ENCODE data around the gene ARRDC2.
"Not testable (repeated sequence)": the region's sequence is repeated elsewhere in the genome, so short reads cannot be mapped to it uniquely, and the experiment has no call there.

ARRDC2 gene

GRCh38 chr19:18007917-18008673 is at the start of gene ARRDC2:
Gene ARRDC2 (plus strand): TSS chr19:18008170. CDS start chr19:18008311, 141 bp downstream.
- peak; percentile 89 for DNase-seq

- no peak for DNase-seq
These were observed 43.9 kb upstream of the ARRDC2 start for GRCh38 chr19:17963936-17964691.

DNA sequence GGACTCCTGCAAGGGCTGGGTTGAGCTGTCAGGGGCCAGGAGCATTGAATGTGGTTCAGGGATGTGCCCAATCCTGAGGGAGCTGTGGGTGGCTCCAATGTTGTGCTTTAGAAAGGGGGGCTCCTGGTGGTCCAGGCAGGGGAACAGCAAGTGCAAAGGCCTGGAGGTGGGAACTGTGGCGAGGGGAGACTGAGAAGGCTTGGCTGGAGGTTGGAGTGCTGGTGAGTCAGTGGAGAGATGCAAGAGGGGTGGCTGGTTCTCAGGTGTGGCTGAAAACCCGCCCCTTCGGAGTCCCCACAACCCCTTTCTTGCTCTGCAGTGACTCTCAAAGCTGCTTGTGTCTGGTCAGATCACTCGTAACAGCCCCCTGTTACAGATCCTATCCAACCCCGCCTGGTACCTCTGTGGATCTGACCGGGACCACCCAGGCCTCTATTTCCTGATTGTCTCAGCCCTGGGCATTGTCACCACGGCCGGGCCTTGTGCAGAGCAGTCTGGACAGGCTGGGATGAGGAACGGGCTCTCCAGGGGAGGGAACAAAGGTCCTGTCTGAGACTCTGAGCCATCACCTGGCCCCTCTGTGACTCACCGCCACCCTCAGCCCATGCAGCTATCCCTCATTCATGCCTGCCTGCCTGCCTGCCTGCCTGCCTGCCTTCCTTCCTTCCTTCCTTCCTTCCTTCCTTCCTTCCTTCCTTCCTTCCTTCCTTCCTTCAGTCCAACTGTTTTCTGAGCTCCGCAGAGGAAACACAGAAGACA is 42.4 kb upstream of the ARRDC2 start:
- DNase-seq = no peak

DNA sequence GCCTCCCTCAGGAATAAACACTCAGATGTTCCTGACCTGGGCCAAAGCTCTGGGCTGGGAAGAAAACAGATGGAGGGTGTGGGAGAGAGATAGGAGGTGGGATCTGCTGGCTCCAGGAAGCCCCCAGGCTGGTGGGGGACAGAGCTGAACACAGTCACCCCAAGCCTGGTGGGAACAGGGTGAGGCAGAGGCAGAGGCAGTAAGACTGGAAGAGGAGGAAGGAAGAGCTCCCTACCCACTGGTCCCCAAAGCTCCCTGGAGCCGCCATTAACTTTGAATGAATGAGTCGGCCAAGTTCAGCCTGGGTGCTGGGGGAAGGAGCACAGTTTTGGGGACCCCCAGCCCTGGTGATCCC is 41.9 kb upstream of the ARRDC2 start:
- no peak for DNase-seq

- DNase-seq = peak; percentile 15
These were observed 41.3 kb upstream of the ARRDC2 start, which contains the start of gene KCNN1 for GRCh38 chr19:17966550-17967256. Gene KCNN1 (plus strand): TSS chr19:17967107. CDS start chr19:17973889, 6,782 bp downstream.

GRCh38 chr19:17967257-17968051 is 40.5 kb upstream of the ARRDC2 start:
- peak; percentile 13 for DNase-seq

GRCh38 chr19:17968362-17968761 is 39.6 kb upstream of the ARRDC2 start:
- DNase-seq = no peak

GRCh38 chr19:17969096-17969792 is 38.7 kb upstream of the ARRDC2 start:
- DNase-seq = no peak

DNA sequence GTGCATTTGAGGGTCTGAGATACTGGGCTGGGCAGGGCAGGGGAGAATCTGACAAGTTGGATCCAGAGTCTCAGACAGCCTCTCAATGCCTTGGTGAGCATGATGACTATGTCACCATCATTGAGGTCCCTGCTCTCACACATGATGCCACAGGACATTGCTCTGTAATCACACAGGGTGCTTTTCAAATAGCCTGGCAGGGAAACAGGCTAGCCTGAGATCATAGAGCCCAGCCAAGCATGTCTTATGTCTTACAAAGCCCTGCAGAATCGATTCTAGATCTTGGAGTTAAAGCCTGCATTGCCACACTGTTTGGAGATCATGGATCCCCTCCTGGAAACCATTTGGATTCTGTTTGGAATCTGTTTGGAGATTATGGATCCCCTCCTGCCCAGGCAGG is 35.7 kb upstream of the ARRDC2 start:
- DNase-seq = no peak

- no peak for DNase-seq
These were observed 34.2 kb upstream of the ARRDC2 start for GRCh38 chr19:17973759-17974158.

DNA sequence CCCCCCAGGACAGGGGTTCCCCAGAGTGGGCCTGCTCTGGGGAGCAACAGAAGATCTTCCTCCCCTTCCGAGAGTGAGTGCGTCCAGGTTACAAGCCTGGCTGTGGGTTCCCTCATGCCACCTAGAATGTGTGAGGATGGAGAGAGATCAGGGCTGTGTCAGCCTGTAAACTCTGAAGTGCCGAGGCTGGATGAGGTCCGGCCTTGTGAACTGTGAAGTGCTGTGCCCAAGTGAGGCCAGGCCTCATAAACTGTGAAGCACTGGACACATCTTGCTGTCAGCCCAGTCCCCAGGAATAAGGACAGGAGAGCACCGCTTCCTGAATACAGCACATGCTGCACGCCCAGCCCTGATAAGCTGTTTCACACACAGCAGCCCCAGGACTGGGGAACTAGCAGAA is 33.4 kb upstream of the ARRDC2 start:
- no peak for DNase-seq

DNA sequence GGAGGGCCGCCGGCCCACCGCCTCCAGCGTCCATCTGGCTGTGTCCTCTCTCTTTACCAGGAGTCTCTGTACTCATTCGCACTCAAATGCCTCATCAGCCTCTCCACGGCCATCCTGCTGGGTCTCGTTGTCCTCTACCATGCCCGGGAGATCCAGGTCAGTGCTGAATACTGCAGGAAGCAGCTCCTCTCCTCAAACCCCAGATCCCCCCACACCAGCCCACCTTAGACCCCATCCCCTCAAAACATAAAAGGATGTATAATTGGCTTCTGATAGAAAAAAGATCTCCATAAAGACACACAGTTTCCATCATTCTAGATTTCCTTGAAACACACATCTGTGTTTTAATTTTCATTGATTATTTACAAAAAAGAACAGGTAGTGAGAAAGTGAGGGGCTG is 32.9 kb upstream of the ARRDC2 start:
- DNase-seq = no peak

DNA sequence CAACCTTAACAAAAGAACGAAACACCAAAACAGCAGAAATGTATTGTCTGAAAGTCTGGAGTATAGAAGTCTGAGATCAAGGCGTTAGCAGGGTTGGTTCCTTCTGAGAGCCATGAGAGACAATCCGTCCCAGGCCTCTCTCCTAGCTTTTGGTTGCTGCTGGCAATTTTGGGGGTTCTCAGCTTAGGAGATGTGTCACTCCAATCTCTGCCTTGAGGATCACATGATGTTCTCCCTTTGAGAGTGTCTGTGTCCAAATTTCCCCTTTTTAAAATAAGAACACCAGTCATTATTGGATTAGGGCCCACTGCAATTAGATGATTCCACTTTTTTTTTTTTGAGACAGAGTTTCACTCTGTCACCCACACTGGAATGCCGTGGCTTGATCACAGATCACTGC is 30.9 kb upstream of the ARRDC2 start:
- DNase-seq = no peak

DNA sequence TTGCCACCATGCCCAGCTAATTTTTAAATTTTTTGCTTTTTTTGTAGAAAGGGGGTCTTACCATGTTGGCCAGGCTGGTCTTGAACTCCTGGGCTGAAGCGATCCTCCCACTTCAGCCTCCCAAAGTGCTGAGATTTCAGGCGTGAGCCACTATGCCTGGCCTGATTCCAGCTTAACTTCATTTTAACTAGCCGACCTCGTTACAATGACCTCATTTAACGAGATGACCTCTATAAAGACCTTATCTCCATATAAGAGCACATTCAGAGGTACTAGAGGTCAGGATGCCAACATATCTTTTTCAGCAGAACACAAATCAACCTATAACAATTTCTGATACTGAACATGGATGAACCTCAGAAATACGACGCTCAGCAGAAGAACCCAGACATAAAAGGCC is 30.5 kb upstream of the ARRDC2 start:
- DNase-seq = no peak

DNA sequence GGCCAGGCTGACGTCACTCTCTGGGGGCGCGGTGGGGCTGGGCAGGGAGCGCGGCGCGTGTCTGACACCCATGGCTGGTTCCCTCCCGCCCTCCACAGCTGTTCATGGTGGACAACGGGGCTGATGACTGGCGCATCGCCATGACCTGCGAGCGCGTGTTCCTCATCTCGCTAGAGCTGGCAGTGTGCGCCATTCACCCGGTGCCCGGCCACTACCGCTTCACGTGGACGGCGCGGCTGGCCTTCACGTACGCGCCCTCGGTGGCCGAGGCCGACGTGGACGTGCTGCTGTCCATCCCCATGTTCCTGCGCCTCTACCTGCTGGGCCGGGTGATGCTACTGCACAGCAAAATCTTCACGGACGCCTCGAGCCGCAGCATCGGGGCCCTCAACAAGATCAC is 26.4 kb upstream of the ARRDC2 start:
- no peak for DNase-seq

DNA sequence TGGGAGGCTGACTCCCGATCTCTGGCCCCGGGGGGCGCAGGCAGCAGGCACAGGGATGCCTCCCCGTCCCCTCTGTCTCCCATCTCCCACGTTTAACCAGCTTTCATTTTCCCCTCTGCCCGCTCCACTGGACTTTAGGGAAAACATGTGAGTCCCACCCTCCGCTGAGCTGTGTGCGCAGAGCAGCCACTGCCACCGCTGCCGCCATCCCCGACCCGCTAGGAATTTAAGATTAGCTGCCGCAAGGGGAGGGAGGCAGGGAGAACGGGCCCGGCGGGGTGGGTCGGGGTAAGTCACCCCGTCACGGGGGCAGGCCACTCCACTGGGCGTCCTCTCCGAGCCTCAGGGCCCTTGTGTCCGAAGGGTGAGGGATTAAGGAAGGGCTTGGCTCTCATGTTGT is 25.5 kb upstream of the ARRDC2 start:
- DNase-seq = no peak

GRCh38 chr19:17985037-17985818 is 22.7 kb upstream of the ARRDC2 start:
- DNase-seq = no peak

GRCh38 chr19:17986569-17986968 is 21.4 kb upstream of the ARRDC2 start:
- DNase-seq = not testable (repeated sequence)

DNA sequence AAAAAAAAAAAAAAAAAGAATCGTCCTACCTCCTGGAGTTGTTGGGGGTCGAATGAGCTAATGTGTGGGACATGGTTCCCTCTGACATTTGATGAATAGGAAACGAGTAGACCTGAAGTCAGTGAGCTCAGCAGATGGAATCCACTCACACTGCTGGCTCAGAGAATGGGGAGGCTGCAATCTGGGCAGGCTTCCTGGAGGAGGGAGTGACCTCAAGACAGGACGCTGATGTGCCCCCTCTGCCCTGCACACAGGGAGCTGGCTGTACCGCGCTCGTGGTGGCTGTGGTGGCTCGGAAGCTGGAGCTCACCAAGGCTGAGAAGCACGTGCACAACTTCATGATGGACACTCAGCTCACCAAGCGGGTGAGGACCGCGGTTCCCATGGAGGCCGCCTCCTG is 19.8 kb upstream of the ARRDC2 start:
- no peak for DNase-seq

DNA sequence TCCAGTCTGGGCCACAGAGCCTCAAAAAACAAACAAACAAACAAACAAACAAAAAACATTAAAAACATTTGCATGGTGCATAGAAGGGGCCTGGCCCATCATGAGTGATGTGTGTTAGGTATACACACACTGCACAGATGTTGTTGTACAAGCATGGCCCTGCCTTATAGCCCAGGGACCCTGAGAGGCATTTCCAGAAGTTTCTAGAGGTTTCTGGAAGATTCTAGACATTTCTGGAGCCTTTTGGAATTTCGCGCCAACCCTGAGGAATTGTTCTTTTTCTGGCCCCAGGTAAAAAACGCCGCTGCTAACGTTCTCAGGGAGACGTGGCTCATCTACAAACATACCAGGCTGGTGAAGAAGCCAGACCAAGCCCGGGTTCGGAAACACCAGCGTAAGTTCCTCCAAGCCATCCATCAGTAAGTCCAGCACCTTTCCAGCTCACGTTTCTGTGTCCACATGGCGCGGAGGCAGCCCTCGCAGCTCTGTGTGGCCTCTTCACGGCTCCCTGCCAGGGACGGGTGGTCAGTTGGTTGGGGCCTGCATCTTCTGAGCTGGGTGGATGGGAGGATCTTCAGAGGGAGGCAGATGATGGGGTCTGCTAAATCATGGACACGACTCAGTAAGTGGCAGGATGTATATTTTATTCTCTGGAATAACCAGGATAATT is 18.4 kb upstream of the ARRDC2 start:
- DNase-seq = no peak
